HG03039 (cell line): ENCODE data around the gene ACAD11.
"Not testable (repeated sequence)": the region's sequence is repeated elsewhere in the genome, so short reads cannot be mapped to it uniquely, and the experiment has no call there.

Experiments
- ATAC-seq: cut with Tn5 transposase; IDR thresholded peaks from one replicate; pipeline ENCODE4 v1.9.1; 2021; ENCODE audit warnings: mild to moderate bottlenecking, moderate library complexity; ENCODE audit not compliant: unreplicated experiment

Gene ACAD11

DNA sequence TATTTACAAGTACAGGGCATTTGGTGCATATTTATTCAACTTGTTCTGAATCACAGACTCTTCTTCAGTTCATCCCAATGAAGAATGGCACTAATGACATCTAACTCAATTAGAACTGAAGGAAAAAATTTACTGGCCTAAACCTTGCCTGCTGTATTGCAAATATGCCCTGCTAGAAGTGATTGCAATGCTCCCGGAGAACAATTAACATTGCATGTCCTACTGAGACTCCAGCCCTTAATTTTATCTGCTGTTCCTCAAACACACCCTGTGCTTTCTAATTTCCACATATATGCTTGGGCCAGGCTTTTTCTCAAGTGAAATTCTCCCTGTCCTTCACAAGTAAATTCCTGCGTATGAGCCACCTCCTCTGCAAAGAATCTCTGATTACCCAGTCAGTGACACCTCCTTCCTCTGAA, 54.2 kb downstream of the ACAD11 start:
- no peak for ATAC-seq

DNA sequence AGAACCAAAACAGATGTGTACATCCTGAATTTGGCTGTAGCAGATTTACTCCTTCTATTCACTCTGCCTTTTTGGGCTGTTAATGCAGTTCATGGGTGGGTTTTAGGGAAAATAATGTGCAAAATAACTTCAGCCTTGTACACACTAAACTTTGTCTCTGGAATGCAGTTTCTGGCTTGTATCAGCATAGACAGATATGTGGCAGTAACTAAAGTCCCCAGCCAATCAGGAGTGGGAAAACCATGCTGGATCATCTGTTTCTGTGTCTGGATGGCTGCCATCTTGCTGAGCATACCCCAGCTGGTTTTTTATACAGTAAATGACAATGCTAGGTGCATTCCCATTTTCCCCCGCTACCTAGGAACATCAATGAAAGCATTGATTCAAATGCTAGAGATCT, 59.0 kb downstream of the ACAD11 start:
- ATAC-seq: not testable (repeated sequence)

DNA sequence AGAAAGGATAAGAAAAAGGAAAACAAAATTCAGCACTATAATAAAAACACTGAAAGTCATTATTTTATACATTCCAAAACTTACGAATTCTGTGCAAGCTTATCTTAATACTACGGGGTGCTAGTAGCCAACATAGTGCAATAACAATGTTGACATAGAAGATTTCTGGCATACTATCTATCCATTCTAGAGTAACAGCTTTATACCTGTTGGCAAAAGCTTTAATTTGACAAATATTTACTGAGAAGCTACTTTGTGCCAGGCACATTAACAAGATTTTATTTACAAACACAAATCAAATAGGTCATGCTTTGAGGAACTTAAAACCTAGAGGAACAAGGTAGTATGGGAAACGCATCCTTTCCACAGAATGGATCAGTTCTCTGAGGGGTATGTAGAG, 61.4 kb downstream of the ACAD11 start:
- ATAC-seq: no peak

DNA sequence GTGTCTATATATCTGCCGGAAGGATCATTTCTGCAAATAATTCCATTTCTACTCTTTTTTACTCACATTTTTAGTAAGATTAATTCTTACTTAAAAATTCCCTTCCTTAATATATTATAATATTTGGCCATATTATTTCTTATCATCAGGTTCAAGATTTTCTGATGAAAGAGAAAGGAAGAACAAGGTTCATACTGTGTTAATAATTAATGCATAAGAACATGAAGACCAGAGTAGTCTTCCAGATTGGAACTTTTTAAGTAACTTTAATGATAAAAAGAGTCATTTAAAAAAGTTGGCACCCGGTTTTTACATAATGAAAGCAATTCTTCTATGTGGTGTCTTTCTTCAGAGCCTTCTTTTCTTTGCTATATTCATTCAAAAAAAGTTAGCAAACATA, 61.9 kb downstream of the ACAD11 start:
- no peak for ATAC-seq

DNA sequence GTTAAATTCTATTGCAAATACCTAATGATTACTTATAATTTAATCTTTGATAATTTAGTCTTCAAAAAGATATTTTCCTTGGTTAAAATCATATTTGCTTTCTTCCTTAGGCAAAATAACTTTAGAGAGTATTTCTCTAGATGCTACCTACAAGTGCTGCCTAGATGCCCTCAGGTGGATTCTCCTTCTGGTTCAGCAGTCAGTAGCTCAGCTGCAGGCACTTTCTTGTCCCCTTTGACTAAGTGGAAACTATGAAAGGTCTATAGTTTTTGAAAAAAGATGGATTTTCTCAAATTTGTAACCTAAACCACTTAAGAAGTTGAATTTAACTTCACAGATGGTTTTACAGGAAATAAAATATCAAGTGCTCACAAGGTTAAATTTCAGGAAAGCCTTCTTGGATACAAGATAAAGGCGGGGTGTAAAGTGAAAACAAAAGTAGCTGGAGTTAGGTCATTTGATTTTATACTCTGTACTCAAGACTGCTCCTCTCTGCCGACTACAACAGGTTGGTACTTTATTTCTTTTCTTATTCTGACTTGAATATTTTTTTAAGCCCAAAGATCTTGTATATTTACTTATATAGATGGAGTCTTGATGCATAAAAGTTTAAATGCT, 62.7 kb downstream of the ACAD11 start, which contains the start of gene ACKR4:
ACKR4 (plus strand) TSS at position 455 of the 618 bp plus-strand sequence. CDS start 3,128 bp downstream, outside the sequence.
- ATAC-seq: no peak

DNA sequence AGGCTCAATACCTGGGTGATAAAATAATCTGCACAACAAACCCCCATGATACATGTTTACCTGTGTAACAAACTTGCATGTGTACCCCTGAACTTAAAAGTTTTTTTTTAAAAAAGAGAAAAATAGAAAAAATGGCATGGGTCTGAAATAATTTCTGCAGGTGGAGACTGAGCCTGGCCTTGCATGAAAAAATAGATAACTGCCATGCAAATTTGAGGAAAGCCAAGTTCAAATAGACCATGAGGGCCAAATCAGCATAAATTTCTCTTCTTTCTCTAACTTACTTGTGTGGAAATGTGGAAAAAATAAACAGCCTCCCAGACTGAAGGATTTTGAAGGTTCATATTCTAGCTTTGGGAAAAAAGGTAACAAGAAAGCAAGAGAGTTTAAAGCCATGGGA, 63.3 kb downstream of the ACAD11 start:
- no peak for ATAC-seq

DNA sequence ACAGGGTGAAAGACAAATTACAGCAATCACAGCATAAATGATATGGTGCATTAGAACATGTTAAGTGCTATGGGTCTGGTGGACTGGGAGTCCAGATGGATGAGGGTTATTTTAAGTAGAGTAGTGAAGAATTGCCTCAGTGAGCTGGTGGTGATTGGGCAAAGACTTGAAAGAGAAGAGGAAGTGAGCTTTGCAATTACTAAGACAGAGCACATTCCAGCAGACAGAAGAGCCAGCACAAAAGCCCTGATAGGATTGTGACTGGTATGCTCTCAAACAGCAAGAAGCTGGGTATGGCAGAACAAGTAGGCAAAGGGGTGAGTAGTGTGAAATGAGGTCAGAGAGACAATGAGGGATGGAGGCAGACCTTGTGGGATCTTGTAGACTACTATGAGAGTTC, 64.6 kb downstream of the ACAD11 start:
- no peak for ATAC-seq

DNA sequence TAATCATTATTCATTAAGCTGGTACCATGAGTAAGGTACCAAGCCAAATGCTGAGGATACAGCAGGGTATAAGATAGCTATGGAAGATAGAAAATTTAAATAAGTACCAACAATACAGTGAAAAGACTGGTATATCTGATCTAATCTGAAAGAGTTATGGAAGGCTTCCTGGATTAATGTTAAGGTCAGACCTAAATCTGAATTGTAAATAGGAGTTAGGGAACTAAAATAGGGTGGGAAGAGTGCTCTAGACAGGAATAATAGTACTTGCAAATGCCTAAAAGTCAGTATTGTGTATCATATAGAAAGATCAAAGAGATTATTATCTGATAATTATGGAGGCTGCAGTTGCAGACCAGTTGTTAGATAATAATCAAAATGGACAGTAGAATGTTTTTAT, 65.1 kb downstream of the ACAD11 start:
- ATAC-seq: no peak

DNA sequence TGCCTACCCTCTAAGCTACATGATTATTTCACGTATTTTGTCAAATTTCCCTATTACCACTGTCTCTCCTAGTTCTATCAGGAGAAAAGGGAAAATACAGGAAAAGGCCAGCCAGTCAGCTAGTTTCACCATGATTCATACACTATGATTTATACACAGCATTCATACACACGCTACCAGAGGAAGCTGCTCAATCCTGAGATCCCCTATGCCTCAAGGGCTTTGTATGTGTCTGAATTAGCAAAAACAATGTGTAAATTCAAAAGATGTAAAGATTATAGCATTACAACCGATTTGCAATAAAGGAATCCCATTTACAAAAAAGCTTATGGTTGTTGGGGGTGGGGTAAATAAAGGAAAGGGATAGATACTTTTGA, 65.7 kb downstream of the ACAD11 start:
- no peak for ATAC-seq

DNA sequence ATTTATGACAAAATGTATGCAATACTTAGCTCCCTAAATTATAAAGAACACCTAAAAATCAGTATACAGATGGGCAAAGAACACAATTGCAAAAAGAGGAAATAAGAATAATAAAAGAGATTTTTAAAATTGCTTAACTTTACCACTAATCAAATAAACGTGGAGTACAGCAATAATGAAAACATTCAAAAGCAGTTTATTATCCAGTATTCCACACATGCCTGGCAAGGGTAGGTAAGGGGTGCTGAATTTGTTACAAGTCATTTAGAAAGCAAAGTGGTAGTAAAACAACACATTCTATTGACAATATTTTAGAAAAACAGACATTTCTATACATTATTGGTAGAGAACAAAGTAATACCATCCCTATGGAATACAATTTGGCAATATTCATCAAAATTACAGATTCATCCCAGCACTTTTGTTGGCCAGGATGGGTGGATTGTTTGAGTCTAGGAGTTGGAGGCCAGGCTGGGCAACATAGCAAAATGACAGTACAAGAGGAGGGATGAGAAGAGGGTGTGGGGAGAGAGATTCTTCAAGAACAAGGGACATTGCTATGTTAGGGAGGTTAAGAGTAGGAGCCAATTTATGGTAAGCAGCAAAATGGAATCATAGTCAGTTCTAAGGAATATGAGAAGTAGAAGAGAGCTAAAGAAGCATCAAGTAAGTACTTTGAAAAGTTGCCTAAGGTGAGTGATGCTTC, 66.2 kb downstream of the ACAD11 start:
- ATAC-seq: no peak

DNA sequence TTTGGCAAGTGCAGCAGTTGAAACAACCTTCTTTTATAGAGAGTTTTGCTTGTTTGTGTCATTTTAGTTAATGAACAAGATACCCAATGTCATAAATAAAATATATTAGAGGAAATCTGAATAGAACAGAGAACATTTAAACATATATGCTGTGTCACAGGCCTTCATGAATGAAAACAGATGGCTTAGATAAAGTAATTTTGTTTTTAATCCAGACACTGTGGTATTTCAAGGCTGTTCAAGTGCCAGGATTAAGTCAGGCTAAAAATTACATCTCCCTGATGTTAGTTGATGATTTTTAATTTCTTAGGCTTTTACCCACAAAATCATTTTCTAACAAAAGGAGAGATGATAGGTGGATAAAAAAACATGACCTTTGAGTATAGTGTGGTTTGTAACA, 67.4 kb downstream of the ACAD11 start:
- ATAC-seq: no peak

DNA sequence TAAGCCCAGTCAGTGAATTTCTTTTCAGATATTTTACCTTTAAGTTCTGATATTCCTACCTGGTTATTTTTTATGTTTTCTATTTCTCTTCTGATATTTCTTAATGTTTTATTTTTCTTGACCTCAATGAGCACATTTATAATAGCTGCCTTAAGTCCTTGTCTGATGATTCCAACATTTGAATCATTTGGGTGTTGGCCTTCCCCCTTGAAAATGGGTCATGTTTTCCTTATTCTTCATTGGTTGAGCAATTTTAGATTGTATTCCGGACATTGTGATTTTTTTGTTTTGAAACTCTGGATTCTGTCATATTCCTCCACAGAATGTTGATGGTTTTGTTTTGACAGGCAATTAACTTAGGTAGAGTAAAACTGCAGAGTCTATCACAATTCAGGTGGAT, 72.2 kb downstream of the ACAD11 start:
- no peak for ATAC-seq

DNA sequence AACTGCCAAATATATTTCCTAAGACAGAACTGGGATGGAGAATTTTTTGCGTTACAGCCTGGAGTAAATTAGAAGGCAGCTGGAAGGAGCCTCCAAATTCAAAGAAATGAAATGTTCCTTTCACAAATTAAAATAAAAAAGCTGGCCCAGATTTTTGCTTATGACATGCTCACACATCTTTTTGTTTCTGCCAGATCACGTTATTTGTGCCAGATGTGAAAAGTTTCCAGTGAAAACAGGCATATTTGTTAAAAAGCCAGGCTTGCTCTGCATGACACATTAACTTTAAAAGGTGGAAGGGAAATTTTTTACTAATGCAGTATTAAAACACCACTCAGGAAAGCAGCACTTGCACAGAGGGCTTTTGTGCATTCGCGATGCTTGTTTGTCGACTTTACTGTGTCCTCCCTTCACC, 85.8 kb downstream of the ACAD11 start:
- no peak for ATAC-seq

DNA sequence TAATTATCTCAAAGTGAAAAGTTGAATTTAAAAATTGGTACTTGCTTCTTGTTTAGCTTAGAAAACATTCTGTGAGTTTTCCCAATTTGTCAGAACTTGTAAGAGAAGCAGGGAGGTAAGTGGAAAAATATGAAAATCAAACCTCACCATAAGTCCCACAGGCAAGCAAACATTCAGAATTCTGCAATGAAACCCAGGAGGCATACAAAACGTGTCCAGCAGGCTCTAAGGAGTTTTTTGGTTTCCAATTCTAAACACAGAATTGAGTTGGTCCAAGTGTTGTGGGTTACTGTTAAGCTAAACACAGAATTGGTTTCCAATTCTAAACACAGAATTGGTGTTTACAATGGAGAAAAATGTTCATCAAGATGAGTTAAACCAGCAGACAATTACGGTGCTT, 89.6 kb downstream of the ACAD11 start:
- ATAC-seq: no peak

DNA sequence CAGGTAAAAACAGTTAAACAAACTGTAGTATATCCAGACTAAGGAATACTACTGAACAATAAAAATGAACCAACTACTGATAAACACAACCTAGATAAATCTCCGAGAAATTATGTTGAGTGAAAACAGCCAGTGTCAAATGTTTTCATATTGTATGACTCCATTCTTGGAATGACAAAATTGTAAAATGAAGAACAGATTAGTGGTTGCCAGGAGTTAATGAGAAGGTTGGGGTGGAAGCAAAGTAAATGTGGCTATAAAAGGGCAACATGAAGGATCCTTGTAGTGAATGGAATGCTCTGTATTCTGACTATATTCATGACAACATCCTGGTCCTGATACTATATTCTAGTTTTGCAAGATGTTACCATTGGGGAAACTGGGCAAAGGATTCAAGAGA, 90.0 kb downstream of the ACAD11 start:
- no peak for ATAC-seq

DNA sequence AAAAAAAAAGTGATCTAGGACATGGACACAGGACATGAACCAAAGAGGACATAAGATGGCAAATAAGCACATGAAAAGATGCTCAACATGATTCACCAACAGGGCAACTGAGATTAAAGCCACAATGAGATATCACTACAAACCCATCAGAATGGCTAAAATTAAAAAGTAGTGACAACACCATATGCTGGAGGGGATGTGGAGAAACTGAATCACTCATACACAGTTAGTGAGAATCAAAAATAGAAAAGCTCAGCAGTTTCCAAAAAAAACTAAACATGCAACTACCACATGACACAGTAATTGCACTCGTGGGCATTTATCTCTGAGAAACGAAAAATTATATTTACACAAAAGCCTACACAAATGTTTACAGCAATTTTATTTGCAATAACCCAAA, 90.5 kb downstream of the ACAD11 start:
- ATAC-seq: no peak

DNA sequence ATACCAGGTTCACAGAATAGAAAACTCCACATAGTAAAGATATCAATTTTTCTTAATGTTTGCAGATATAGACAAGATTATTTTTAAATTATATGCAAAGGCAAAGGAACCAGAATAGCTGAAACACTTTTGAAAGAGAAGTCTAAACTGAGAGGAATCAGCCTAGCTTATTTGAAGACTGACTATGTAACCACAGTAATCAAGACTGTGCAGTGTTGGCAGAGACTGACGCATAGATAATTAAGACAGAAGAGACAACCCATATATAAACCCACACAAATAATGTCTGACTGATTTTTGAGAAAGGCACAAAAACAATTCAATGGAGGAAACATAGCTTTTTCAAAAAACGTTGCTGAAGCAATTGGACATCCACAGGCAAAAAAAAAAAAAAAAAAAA, 91.2 kb downstream of the ACAD11 start:
- no peak for ATAC-seq

DNA sequence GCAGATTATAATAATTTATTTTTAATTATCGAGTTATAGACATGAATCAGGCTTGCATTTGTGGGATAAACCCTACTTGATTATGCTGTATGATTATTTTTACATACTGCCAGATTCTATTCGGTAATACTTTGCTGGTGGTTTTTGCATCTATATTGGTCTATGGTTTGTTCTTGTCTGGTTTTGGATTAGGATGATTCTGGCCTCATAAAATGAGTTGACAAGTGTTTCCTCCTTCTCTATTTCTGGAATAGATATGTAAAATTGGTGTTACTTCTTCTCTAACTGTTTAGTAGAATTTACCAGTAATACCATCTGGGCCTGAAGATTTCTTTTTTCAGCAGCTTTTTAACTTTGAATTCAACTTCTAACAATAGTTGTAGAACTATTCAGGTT, 95.5 kb downstream of the ACAD11 start:
- ATAC-seq: no peak

DNA sequence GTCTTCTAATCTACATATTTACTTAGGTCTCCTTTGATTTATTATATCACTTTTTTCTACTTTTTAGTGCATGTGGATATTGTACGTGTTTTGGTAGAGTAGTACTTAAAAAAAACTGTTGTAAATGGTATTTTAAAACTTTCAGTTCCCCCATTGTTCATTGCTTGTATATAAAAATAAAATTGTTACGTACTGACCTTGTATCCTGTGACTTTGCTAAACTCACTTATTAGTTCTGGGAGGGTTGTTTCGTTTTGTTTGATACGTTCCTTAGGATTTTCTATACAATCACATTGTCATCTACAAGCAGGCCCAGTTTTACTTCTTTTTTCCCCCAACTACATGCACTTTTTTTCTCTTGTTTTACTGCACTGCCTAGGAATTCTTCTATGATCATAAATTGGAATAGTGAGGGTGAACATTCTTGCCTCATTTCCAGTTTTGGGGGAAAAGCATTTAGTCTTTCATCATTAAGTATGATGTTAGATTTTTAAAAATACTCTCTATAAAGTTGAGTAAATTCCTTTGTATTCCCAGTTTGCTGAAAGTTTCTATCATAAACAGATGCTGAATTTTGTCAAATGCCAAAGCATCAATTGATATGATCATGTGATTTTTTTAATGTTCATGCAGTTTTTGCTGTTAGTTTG, 96.1 kb downstream of the ACAD11 start:
- no peak for ATAC-seq

DNA sequence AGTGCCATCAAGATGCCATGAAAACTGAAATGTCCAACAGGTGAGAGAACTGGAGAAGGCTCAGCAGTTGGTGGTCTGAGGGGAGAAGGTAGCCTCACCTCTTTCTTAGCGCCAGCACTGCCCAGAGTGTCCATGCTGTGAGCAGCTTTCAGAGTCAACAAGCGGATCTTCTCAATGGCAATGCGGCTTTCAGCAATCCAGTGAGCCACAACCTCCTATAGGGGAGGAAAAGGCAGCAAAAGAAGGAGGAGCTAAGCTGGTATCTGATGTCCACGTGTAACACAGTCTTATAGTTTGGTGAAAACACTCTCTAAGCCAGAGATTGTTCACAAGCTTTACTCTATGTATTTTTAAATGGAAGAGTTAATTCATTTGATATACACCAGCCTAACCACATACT, 98.6 kb downstream of the ACAD11 start:
- no peak for ATAC-seq

DNA sequence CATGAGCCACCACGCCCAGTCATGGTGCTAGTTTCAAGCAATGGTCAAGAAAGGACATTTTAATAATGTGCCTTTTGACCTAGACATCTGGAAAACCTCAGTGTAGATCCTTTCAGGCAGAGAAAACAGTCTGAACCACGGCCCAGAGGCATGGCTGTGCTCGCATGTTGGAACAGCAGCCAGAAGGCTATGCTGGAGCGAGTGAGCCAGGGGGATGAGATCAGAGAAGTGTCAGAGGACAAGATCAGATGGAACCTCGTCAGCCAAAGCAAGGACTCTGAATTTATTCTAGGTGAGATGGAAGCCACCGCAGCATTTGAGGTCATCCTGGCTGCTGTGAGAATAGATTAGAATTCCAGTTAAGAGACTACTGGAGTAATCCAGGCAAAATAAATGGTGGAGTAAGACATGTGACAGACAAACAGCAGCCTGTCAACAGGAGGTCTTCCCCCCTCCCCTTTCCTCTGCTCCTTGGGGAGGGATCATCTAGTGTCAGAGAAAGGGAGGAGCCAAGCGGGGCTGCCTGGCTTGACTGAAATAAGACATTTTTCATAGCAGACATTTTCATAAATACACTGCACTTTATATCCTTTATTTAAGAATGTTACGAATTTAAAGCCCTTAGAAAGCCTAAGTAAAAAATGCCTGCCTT, 103.0 kb downstream of the ACAD11 start:
- no peak for ATAC-seq

DNA sequence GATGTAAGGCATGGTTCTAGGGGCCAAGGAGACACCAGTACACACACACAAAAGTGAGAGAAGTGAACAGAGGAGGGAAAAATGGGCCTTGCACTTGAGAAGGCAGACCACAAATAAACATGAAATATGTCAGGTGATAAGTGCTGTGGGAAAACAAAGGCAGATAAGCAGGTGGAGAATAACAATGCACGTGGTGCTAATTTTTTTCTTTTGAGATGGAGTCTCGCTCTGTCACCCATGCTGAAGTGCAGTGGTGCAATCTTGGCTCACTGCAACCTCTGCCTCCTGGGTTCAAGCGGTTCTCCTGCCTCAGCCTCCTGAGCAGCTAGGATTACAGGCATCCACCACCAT, 103.6 kb downstream of the ACAD11 start:
- not testable (repeated sequence) for ATAC-seq
